ENCODE results near the gene PPP1R16B.

DNA sequence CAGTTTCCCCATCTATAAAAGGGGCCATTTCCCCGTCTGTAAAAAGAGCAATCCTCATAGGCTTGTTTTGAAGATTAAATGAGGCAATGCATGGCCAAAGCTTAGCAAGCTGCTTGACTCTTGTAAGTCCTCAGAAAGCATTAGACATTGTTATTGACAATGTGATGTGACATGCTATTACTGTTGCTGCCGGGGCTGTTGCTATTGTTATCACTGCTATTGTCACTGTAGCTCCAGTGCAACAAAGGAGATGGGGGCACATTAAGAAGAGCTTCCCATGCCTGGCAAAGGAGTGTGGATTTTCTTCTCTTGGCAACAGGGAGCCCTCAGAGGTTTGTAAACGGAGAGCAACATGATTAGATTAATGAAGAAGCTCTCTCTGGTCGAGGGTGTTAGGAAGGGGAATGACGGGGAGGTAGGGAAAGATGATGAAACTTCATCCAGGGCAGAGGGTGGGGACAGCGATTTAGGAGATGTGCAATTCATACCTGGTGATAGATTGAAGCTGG is 87.6 kb downstream of the PPP1R16B start:
- TF ChIP-seq CTCF (IDR thresholded peaks at IDR 0.05; ENCODE audit: low read length) = no peak
- no peak for TF ChIP-seq EZH2 (IDR thresholded peaks at IDR 0.05; ENCODE audit: borderline replicate concordance, low read length)

Measured in OCI-LY1 (cell line).